K562 (cell line): ENCODE measurements around the gene CITED2. TPM values are rescaled to one million over a fixed set of nuclear protein-coding genes. Genes with fewer than 3 reads are reported as not detected.

ENCODE experiments used
- BMI1 ChIP-seq: fragments of 150-350 bp; IDR thresholded peaks from 2 replicates; pipeline ENCODE4 v1.6.1; 2014; ENCODE audit warnings: low read length
- CEBPZ ChIP-seq: fragments of 150-350 bp; IDR thresholded peaks from 2 replicates; pipeline ENCODE4 v1.6.1; 2014; ENCODE audit warnings: low read depth, mild to moderate bottlenecking, low read length, borderline replicate concordance
- CHAMP1 ChIP-seq: fragments of 450-650 bp; IDR thresholded peaks from 2 replicates; pipeline ENCODE4 v1.6.1; 2016; ENCODE audit warnings: mild to moderate bottlenecking
- CSDE1 ChIP-seq, 2 experiments: fragments of 450-650 bp; IDR thresholded peaks; 2 replicates each; pipeline ENCODE4 v1.6.1; 2016; ENCODE audit warnings: mild to moderate bottlenecking in 1 of 2
- GABPB2 ChIP-seq: fragments of 250-450 bp; sonication (Bioruptor Pico); conservative IDR thresholded peaks from 2 replicates; pipeline ENCODE4 v1.5.1; 2021; ENCODE audit warnings: mild to moderate bottlenecking
- PURB ChIP-seq: sonication (generic); formaldehyde crosslinking; IDR thresholded peaks from 2 replicates; pipeline ENCODE4 v1.9.0; 2021; ENCODE audit warnings: low read depth, mild to moderate bottlenecking, missing genetic modification reagents
- SLC30A9 ChIP-seq: fragments of 250-450 bp; sonication (Bioruptor Pico); IDR thresholded peaks from 2 replicates; pipeline ENCODE4 v1.8.0; 2022; ENCODE audit warnings: mild to moderate bottlenecking, moderate library complexity
- ZBED1 ChIP-seq: IDR thresholded peaks from 2 replicates; pipeline ENCODE4 v1.6.1; 2014
- ZBTB1 ChIP-seq: sonication (generic); formaldehyde crosslinking; IDR thresholded peaks from 2 replicates; pipeline ENCODE4 v1.8.1; 2023; ENCODE audit warnings: missing genetic modification reagents, low read depth, mild to moderate bottlenecking, borderline replicate concordance
- ZFP91 ChIP-seq: sonication (generic); formaldehyde crosslinking; IDR thresholded peaks from 2 replicates; pipeline ENCODE4 v1.8.0; 2022; ENCODE audit warnings: mild to moderate bottlenecking, missing genetic modification reagents
- ZNF12 ChIP-seq: sonication (generic); formaldehyde crosslinking; IDR thresholded peaks from 2 replicates; pipeline ENCODE4 v1.4.0; 2020; ENCODE audit warnings: mild to moderate bottlenecking, missing genetic modification reagents
- ZNF232 ChIP-seq: sonication (generic); formaldehyde crosslinking; IDR thresholded peaks from 2 replicates; pipeline ENCODE4 v1.8.0; 2022; ENCODE audit warnings: mild to moderate bottlenecking, missing genetic modification reagents
- ZNF274 ChIP-seq: IDR thresholded peaks from 2 replicates; pipeline ENCODE4 v1.6.1; 2011; ENCODE audit warnings: low read depth, mild to moderate bottlenecking, low read length, moderate library complexity, borderline replicate concordance
- ZNF277 ChIP-seq: fragments of 250-450 bp; sonication (Bioruptor Pico); IDR thresholded peaks from 2 replicates; pipeline ENCODE4 v1.8.0; 2022; ENCODE audit warnings: inconsistent platforms, mild to moderate bottlenecking, moderate library complexity, borderline replicate concordance
- polyA plus RNA-seq, 8 experiments: library from polyadenylated mRNA; depleted of rRNA in 4 of 8; stranded (reverse) in 5 of 8; unstranded in 3 of 8; fragments of >200 nt; fragmentation: Nextera tagmentation in 2 of 8; fragmentation: Illumina TruSeq in 1 of 8; extraction: Ambion mirVana in 2 of 8; extraction: Trizol in 1 of 8; gene quantifications; 2 replicates each; pipeline versions ENCODE4 v1.2.1 to v1.2.3, GENCODE V29; 2011 to 2014; ENCODE audit warnings: inconsistent platforms in 1 of 8, missing spikeins in 1 of 8
- total RNA-seq, 7 experiments: library from RNA; depleted of rRNA in 6 of 7; stranded (reverse); fragments of >200 nt in 6 of 7; fragmentation: Illumina TruSeq in 2 of 7; extraction: Trizol in 2 of 7; gene quantifications; 2 replicates each; pipeline versions ENCODE4 v1.2.1 to v1.2.3, GENCODE V29; 2011 to 2021; ENCODE audit warnings: low replicate concordance in 1 of 7
- TF ChIP-seq, protein P1 (sequence below): sonication (generic); formaldehyde crosslinking; IDR thresholded peaks from 2 replicates; pipeline ENCODE4 v1.5.0; 2020; ENCODE audit warnings: missing genetic modification reagents

Gene CITED2
- total and polyA plus RNA-seq, 9 of the 15 experiments (the other 6 are each of a cell fraction or from before 2014, with no cell fraction given) = 0.21 to 86.1 (median 17.5) TPM

- TF ChIP-seq ZBTB1 (peak; percentile 44), ZNF277 (no peak), PURB (CRISPR knock-in tag) (no peak), CHAMP1 (peak; percentile 79; the same call in 1 of the 2 replicates), ZNF232 (CRISPR knock-in tag) (peak; percentile 66; the same call in 1 of the 2 replicates), ZNF12 (CRISPR knock-in tag) (peak; percentile 10; the same call in 1 of the 2 replicates), CSDE1 (IDR thresholded peaks at IDR 0.05) (peak in 1 of 2 experiments; percentile 69; a peak in 1 of 4 replicates), ZBED1 (peak; percentile 96), BMI1 (no peak), CEBPZ (no peak), SLC30A9 (CRISPR knock-in tag) (no peak), ZFP91 (CRISPR knock-in tag) (peak; percentile 85; the same call in 1 of the 2 replicates), ZNF274 (no peak), GABPB2 (no peak)
- TF ChIP-seq, protein P1, sequence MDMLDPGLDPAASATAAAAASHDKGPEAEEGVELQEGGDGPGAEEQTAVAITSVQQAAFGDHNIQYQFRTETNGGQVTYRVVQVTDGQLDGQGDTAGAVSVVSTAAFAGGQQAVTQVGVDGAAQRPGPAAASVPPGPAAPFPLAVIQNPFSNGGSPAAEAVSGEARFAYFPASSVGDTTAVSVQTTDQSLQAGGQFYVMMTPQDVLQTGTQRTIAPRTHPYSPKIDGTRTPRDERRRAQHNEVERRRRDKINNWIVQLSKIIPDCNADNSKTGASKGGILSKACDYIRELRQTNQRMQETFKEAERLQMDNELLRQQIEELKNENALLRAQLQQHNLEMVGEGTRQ = peak; percentile 43; the same call in 1 of the 2 replicates
Observed at GRCh38 chr6:139374357-139375225, at the start of gene CITED2 (continued).
